Panc1 (cell line): ENCODE results near the gene SLC46A1. TPM values are rescaled to one million over a fixed set of nuclear protein-coding genes. Genes with fewer than 3 reads are reported as not detected.

Experiments
- ATAC-seq: fragments of 200-7000 bp; cut with Tn5 transposase; 2 replicates; pipeline ENCODE4 v1.9.1; 2020; ENCODE audit warnings: mild to moderate bottlenecking, moderate library complexity
- BruUV-seq: library from RNA; stranded (reverse); fragments of 400-500 nt; replicated peaks from 2 replicates; lab custom pipeline; 2021; lab: Mats Ljungman, UMichigan
- CTCF ChIA-PET: fragments of 300-600 bp; sonication (Branson Sonifier 250); formaldehyde crosslinking; loops from one replicate; lab custom pipeline; 2022; ENCODE audit warnings: antibody characterized with exemption; lab: Charles Lee
- POLR2A ChIA-PET: fragments of 300-600 bp; sonication (Branson Sonifier 250); formaldehyde crosslinking; loops from one replicate; lab custom pipeline; 2022; ENCODE audit warnings: antibody characterized with exemption; lab: Charles Lee
- DNase-seq: peaks from one replicate; pipeline ENCODE4 v3.0.0-alpha.2; 2010; ENCODE audit warnings: low read depth, low spot score
- H3K27ac ChIP-seq: 2 replicates; pipeline ENCODE4 v1.5.1; 2011; ENCODE audit warnings: mild to moderate bottlenecking, low read length, inconsistent platforms
- H3K27me3 ChIP-seq: fragments of 200-500 bp; sonication (Bioruptor generic); 2 replicates; pipeline ENCODE4 v1.6.0; 2014; ENCODE audit warnings: low read length, inconsistent platforms; ENCODE audit not compliant: control insufficient read depth, insufficient read depth
- H3K36me3 ChIP-seq: fragments of 200-500 bp; sonication (Bioruptor generic); 2 replicates; pipeline ENCODE4 v1.5.1; 2014; ENCODE audit warnings: inconsistent platforms, mild to moderate bottlenecking, low read length, moderate library complexity; ENCODE audit not compliant: control insufficient read depth, insufficient read depth
- H3K4me1 ChIP-seq: 2 replicates; pipeline ENCODE4 v1.5.1; 2011; ENCODE audit warnings: inconsistent platforms, mild to moderate bottlenecking, low read length, moderate library complexity; ENCODE audit not compliant: control insufficient read depth, insufficient read depth
- H3K4me3 ChIP-seq, 2 experiments: 2 replicates each; pipeline ENCODE4 v1.5.1; 2011 to 2012; ENCODE audit warnings: low read depth in 2 of 2, low read length in 2 of 2, mild to moderate bottlenecking in 2 of 2, inconsistent platforms in 1 of 2, moderate library complexity in 1 of 2
- H3K9me3 ChIP-seq: fragments of 200-500 bp; sonication (Bioruptor generic); 2 replicates; pipeline ENCODE4 v1.5.1; 2014; ENCODE audit warnings: low read depth, mild to moderate bottlenecking, inconsistent platforms, low read length, moderate library complexity; ENCODE audit not compliant: control insufficient read depth, insufficient read depth
- CTCF ChIP-seq: fragments of 450-650 bp; IDR thresholded peaks from 2 replicates; pipeline ENCODE4 v1.5.1; 2017; ENCODE audit warnings: mild to moderate bottlenecking
- POLR2AphosphoS5 ChIP-seq: IDR thresholded peaks from 2 replicates; pipeline ENCODE4 v1.6.1; 2012; ENCODE audit warnings: mild to moderate bottlenecking, low read depth, low read length, moderate library complexity
- REST ChIP-seq, 2 experiments: IDR thresholded peaks; 2 replicates each; pipeline ENCODE4 v1.6.1; 2011 to 2012; ENCODE audit warnings: low read depth in 2 of 2, control low read depth in 1 of 2, low read length in 1 of 2, mild to moderate bottlenecking in 1 of 2, moderate library complexity in 1 of 2; ENCODE audit not compliant: insufficient read depth in 1 of 2
- SIN3A ChIP-seq: IDR thresholded peaks from 2 replicates; pipeline ENCODE4 v1.6.1; 2012; ENCODE audit warnings: low read depth, mild to moderate bottlenecking, low read length, moderate library complexity, borderline replicate concordance; ENCODE audit not compliant: insufficient read depth
- TCF7L2 ChIP-seq: IDR thresholded peaks from 2 replicates; pipeline ENCODE4 v1.6.1; 2011; ENCODE audit warnings: mild to moderate bottlenecking, low read depth, low read length, inconsistent platforms
- in situ Hi-C: cut with HindIII; loops from 2 replicates; pipeline ENCODE4 v1.10.0; 2016; ENCODE audit warnings: low sequenced_read_pairs, low pct_unique_long_range_greater_than_20kb
- intact Hi-C: fragments of 100-400 bp; cut with micrococcal nuclease; formaldehyde crosslinking; loops from one replicate; pipeline ENCODE4 v1.10.0; 2022; ENCODE audit not compliant: unreplicated experiment
- total RNA-seq: library from RNA; stranded (reverse); gene quantifications from one replicate; pipeline ENCODE4 v1.2.1, GENCODE V29; 2021; ENCODE audit not compliant: unreplicated experiment

Gene SLC46A1
- total RNA-seq, 1 experiment from 2014 or later: 16.9 TPM

GRCh38 chr17:28368915-28369683 is 36.9 kb downstream of the SLC46A1 start:
- TF ChIP-seq CTCF (no peak), REST (IDR thresholded peaks at IDR 0.05; ENCODE audit: insufficient read depth in 1 of 2, low read depth in 2 of 2, low read length in 1 of 2) (no peak), SIN3A (no peak), TCF7L2 (no peak)
- no peaks in the 10 kb centered on the region for H3K9me3 ChIP-seq
- no TSS peak for BruUV-seq
- H3K36me3 ChIP-seq: no peaks in the 10 kb centered on the region
- H3K27me3 ChIP-seq: no peaks in the 10 kb centered on the region
- peaks cover 27% of the 10 kb centered on the region for H3K4me1 ChIP-seq
- H3K27ac ChIP-seq: no peak overlapping the region
- no peak for ATAC-seq
- no peak for DNase-seq
- ChIA-PET POLR2A (interaction anchor here (0.8 kb wide), 1 partner anchor 112 kb away, joined by 3 read pairs; no protein-coding TSS in a partner anchor), CTCF (no interaction called here)
- in situ Hi-C loops (no loop called here), intact Hi-C loops (no loop called here)
- no peak overlapping the region for H3K4me3 ChIP-seq

GRCh38 chr17:28368306-28368831 is 37.6 kb downstream of the SLC46A1 start:
- Histone ChIP-seq H3K4me3 (no peak overlapping the region), H3K27me3 (no peaks in the 10 kb centered on the region), H3K27ac (no peak overlapping the region), H3K9me3 (no peaks in the 10 kb centered on the region), H3K4me1 (peaks cover 27% of the 10 kb centered on the region), H3K36me3 (no peaks in the 10 kb centered on the region)
- TF ChIP-seq SIN3A: no peak
- TF ChIP-seq POLR2AphosphoS5: no peak
- no peak for TF ChIP-seq CTCF
- TF ChIP-seq TCF7L2: no peak
- TF ChIP-seq REST (IDR thresholded peaks at IDR 0.05; ENCODE audit: insufficient read depth in 1 of 2, low read depth in 2 of 2, low read length in 1 of 2): no peak
- CTCF ChIA-PET: no interaction called here
- in situ Hi-C loops: no loop called here
- intact Hi-C loops: no loop called here
- DNase-seq (no peak), ATAC-seq (no peak)
- POLR2A ChIA-PET: no interaction called here
- no TSS peak for BruUV-seq
